ENCODE measurements around the gene TARS3.

DNA sequence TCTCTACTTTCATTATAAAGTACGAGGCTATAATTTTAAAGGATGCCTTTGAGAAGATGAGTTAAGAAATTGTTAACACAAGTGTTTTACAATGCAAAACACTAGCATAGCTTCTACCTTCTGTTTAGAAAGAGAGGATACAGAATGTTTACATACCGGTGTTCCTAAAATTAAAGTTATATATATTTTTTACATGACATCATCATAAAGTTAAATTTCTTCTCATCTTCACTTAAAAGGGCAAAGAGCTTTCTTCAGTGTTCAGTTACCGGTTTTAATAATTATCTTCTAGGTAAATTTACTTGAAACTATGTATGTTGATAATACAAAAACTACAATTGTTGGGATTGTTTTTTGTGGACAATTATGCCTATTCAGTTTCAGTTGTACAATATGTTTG, 39.4 kb downstream of the TARS3 start:
- TF ChIP-seq EZH2 (IDR thresholded peaks at IDR 0.05) = no peak
- no peak for TF ChIP-seq POLR2AphosphoS5 (IDR thresholded peaks at IDR 0.05; ENCODE audit: borderline replicate concordance, low read depth, low read length)

Data from SK-N-MC (cell line).